H1 (cell line): Measurements from ENCODE around the gene RHO. TPM values are rescaled to one million over a fixed set of nuclear protein-coding genes. Genes with fewer than 3 reads are reported as not detected.

Experiments used
- CTCF ChIA-PET: fragments of 300-600 bp; sonication (Branson Sonifier 250); formaldehyde crosslinking; loops from one replicate; lab custom pipeline; 2021; ENCODE audit not compliant: partially characterized antibody; lab: Charles Lee
- POLR2A ChIA-PET: fragments of 300-600 bp; sonication (Branson Sonifier 250); formaldehyde crosslinking; loops from one replicate; lab custom pipeline; 2021; ENCODE audit warnings: inconsistent platforms; ENCODE audit not compliant: partially characterized antibody; lab: Charles Lee
- DNase-seq, 2 experiments: peaks; one replicate each; pipeline versions ENCODE4 v3.0.0 to v3.0.0-alpha.2; 2010 to 2022; ENCODE audit warnings: low spot score in 2 of 2, low read depth in 1 of 2, mixed read lengths in 1 of 2
- FAIRE-seq: peaks from 2 replicates; lab custom pipeline; 2011; peaks lifted over from hg19 to GRCh38; lab: Jason Lieb, UNC
- H2AFZ ChIP-seq: 2 replicates; pipeline ENCODE4 v1.8.1; 2012; ENCODE audit warnings: low read length, inconsistent platforms
- H2AK5ac ChIP-seq: 2 replicates; pipeline ENCODE4 v1.6.1; 2013; ENCODE audit warnings: low read depth, low read length
- H2BK120ac ChIP-seq: replicated peaks from 2 replicates; pipeline ENCODE3; 2013; ENCODE audit warnings: low read depth, low read length, inconsistent platforms
- H2BK12ac ChIP-seq: 2 replicates; pipeline ENCODE4 v1.6.1; 2013; ENCODE audit warnings: low read depth, low read length
- H2BK15ac ChIP-seq: 2 replicates; pipeline ENCODE4 v1.6.1; 2013; ENCODE audit warnings: low read length
- H2BK20ac ChIP-seq: 2 replicates; pipeline ENCODE4 v1.6.1; 2013; ENCODE audit warnings: low read length
- H2BK5ac ChIP-seq: 2 replicates; pipeline ENCODE4 v1.6.1; 2013; ENCODE audit warnings: low read depth, low read length
- H3K14ac ChIP-seq: 2 replicates; pipeline ENCODE4 v1.6.1; 2013; ENCODE audit warnings: inconsistent platforms; ENCODE audit not compliant: insufficient read length
- H3K18ac ChIP-seq: 2 replicates; pipeline ENCODE4 v1.6.1; 2013; ENCODE audit warnings: low read length; ENCODE audit errors: extremely low read depth
- H3K23ac ChIP-seq: 2 replicates; pipeline ENCODE4 v1.6.1; 2013; ENCODE audit warnings: inconsistent platforms; ENCODE audit not compliant: insufficient read length
- H3K23me2 ChIP-seq: 2 replicates; pipeline ENCODE4 v1.6.1; 2013; ENCODE audit warnings: low read depth, low read length
- H3K27ac ChIP-seq: 2 replicates; pipeline ENCODE4 v1.6.1; 2011; ENCODE audit warnings: low read depth, low read length, inconsistent platforms
- H3K27me3 ChIP-seq, 4 experiments: replicated peaks in 1 of 4; 1 replicate in 1 of 4; 2 replicates in 3 of 4; pipeline versions ENCODE4 v1.6.1 to v1.8.1; 2011 to 2013; ENCODE audit warnings: low read length in 3 of 4, mild to moderate bottlenecking in 3 of 4, inconsistent platforms in 2 of 4, mixed read lengths in 2 of 4, moderate library complexity in 1 of 4; ENCODE audit not compliant: control insufficient read depth in 3 of 4, insufficient read depth in 3 of 4; ENCODE audit errors: extremely low read depth in 1 of 4
- H3K36me3 ChIP-seq, 4 experiments: 2 replicates each; pipeline versions ENCODE4 v1.6.1 to v1.8.1; 2011 to 2013; ENCODE audit warnings: mild to moderate bottlenecking in 4 of 4, low read length in 3 of 4, moderate library complexity in 2 of 4, control low read depth in 1 of 4, inconsistent platforms in 1 of 4; ENCODE audit not compliant: insufficient read depth in 4 of 4, control insufficient read depth in 2 of 4
- H3K4ac ChIP-seq: replicated peaks from 2 replicates; pipeline ENCODE3; 2013; ENCODE audit warnings: low read length, low read depth, mixed read lengths, inconsistent platforms; ENCODE audit not compliant: insufficient read length
- H3K4me1 ChIP-seq, 4 experiments: replicated peaks in 1 of 4; 1 replicate in 1 of 4; 2 replicates in 3 of 4; pipeline versions ENCODE4 v1.6.1 to v1.8.1; 2011 to 2013; ENCODE audit warnings: low read length in 3 of 4, inconsistent platforms in 2 of 4, mixed read lengths in 1 of 4; ENCODE audit not compliant: insufficient read depth in 4 of 4, control insufficient read depth in 3 of 4
- H3K4me2 ChIP-seq, 2 experiments: 2 replicates each; pipeline versions ENCODE4 v1.6.1 to v1.8.1; 2011 to 2013; ENCODE audit warnings: low read depth in 2 of 2, low read length in 2 of 2, control low read depth in 1 of 2, inconsistent platforms in 1 of 2, mild to moderate bottlenecking in 1 of 2; ENCODE audit not compliant: insufficient read depth in 1 of 2
- H3K4me3 ChIP-seq, 4 experiments: fragments of 200-600, 300-600 bp in 1 of 4; sonication (generic), shearing (Covaris generic), sonication (Bioruptor Twin) in 1 of 4; 2 replicates each; pipeline versions ENCODE4 v1.5.1 to v1.8.1; 2011 to 2016; ENCODE audit warnings: low read length in 4 of 4, low read depth in 3 of 4, control low read depth in 2 of 4, inconsistent platforms in 2 of 4, mild to moderate bottlenecking in 2 of 4, mixed read lengths in 1 of 4, moderate library complexity in 1 of 4; ENCODE audit not compliant: insufficient read depth in 2 of 4; ENCODE audit errors: extremely low read depth in 1 of 4
- H3K56ac ChIP-seq: replicated peaks from 2 replicates; pipeline ENCODE3; 2013; ENCODE audit warnings: low read depth, mild to moderate bottlenecking, mixed read lengths, low read length, inconsistent platforms; ENCODE audit not compliant: insufficient read length
- H3K79me1 ChIP-seq: 2 replicates; pipeline ENCODE4 v1.6.1; 2013; ENCODE audit warnings: low read depth, low read length, control low read depth
- H3K79me2 ChIP-seq, 2 experiments: 2 replicates each; pipeline versions ENCODE4 v1.6.1 to v1.8.1; 2012 to 2013; ENCODE audit warnings: low read length in 2 of 2, mild to moderate bottlenecking in 2 of 2, inconsistent platforms in 1 of 2; ENCODE audit not compliant: insufficient read depth in 2 of 2, control insufficient read depth in 1 of 2
- H3K9ac ChIP-seq, 4 experiments: replicated peaks in 1 of 4; 1 replicate in 1 of 4; 2 replicates in 3 of 4; pipeline versions ENCODE4 v1.6.1 to v1.8.1; 2011 to 2013; ENCODE audit warnings: low read depth in 3 of 4, low read length in 3 of 4, control low read depth in 2 of 4, mild to moderate bottlenecking in 2 of 4, moderate library complexity in 2 of 4, inconsistent platforms in 1 of 4; ENCODE audit errors: extremely low read depth in 1 of 4
- H3K9me3 ChIP-seq, 2 experiments: 2 replicates each; pipeline versions ENCODE4 v1.6.1 to v1.8.1; 2012 to 2013; ENCODE audit warnings: mild to moderate bottlenecking in 2 of 2, moderate library complexity in 2 of 2, control low read depth in 1 of 2, inconsistent platforms in 1 of 2, low read depth in 1 of 2, low read length in 1 of 2, mixed read lengths in 1 of 2; ENCODE audit not compliant: insufficient read depth in 2 of 2
- H4K20me1 ChIP-seq, 2 experiments: replicated peaks in 1 of 2; 2 replicates each; pipeline versions ENCODE3 to v1.8.1; 2011 to 2013; ENCODE audit warnings: inconsistent platforms in 2 of 2, low read length in 2 of 2, mild to moderate bottlenecking in 1 of 2; ENCODE audit not compliant: insufficient read depth in 2 of 2, control insufficient read depth in 1 of 2
- H4K5ac ChIP-seq: 2 replicates; pipeline ENCODE4 v1.6.1; 2013; ENCODE audit warnings: low read length, low read depth, mixed read lengths, inconsistent platforms; ENCODE audit not compliant: insufficient read length
- H4K8ac ChIP-seq: 2 replicates; pipeline ENCODE4 v1.8.0; 2013; ENCODE audit warnings: mild to moderate bottlenecking, moderate library complexity, low read length, inconsistent platforms; ENCODE audit not compliant: insufficient read depth; ENCODE audit errors: extremely low read depth
- H4K91ac ChIP-seq: replicated peaks from 2 replicates; pipeline ENCODE3; 2013; ENCODE audit warnings: low read length, mixed read lengths, inconsistent platforms; ENCODE audit not compliant: insufficient read length
- GABPA ChIP-seq: IDR thresholded peaks from 2 replicates; pipeline ENCODE4 v1.6.1; 2011; ENCODE audit warnings: mild to moderate bottlenecking, low read length, moderate library complexity, borderline replicate concordance; ENCODE audit not compliant: insufficient read depth
- POLR2A ChIP-seq, 2 experiments: IDR thresholded peaks; 1 replicate in 1 of 2; 2 replicates in 1 of 2; pipeline ENCODE4 v1.6.1; 2011; ENCODE audit warnings: low read depth in 2 of 2, low read length in 2 of 2, mild to moderate bottlenecking in 2 of 2; ENCODE audit errors: control extremely low read depth in 1 of 2
- SP1 ChIP-seq: IDR thresholded peaks from 2 replicates; pipeline ENCODE4 v1.6.1; 2011; ENCODE audit warnings: low read depth, low read length
- WGBS, 2 experiments: shearing (Covaris generic) in 1 of 2; methylation state at CpG; one replicate each; pipeline versions ENCODE4 v1.1.6 to v1.1.7; 2013 to 2015; ENCODE audit warnings: low lambda C conversion rate in 2 of 2, mixed read lengths in 2 of 2, inconsistent platforms in 1 of 2, low coverage in 1 of 2, missing lambda C conversion rate in 1 of 2; ENCODE audit not compliant: insufficient replicate concordance in 2 of 2, insufficient coverage in 1 of 2, insufficient read length in 1 of 2; ENCODE audit errors: extremely low coverage in 1 of 2, missing lambda C conversion rate in 1 of 2; 5-methylcytosine and 5-hydroxymethylcytosine counted together
- polyA plus RNA-seq, 7 experiments: library from polyadenylated mRNA; depleted of rRNA in 3 of 7; stranded (reverse) in 5 of 7; unstranded in 2 of 7; fragments of >200 nt in 5 of 7; fragments of 200-250 nt in 2 of 7; gene quantifications; 1 replicate in 5 of 7; 2 replicates in 1 of 7; 4 replicates in 1 of 7; pipeline versions ENCODE4 v1.2.1 to v1.2.3, GENCODE V29; 2011 to 2013; ENCODE audit warnings: missing spikeins in 2 of 7, mixed read lengths in 2 of 7
- total RNA-seq: library from RNA; stranded (reverse); fragmentation: NEBNext Ultra II Directional; extraction: Animal tissue kit (Norgen Biotek cat#: 25700); gene quantifications from 2 replicates; pipeline ENCODE4 v1.2.1, GENCODE V29; 2021

RHO gene
- total and polyA plus RNA-seq, 2 of the 8 experiments (the other 6 are each of a cell fraction or from before 2014, with no cell fraction given): not detected

DNA sequence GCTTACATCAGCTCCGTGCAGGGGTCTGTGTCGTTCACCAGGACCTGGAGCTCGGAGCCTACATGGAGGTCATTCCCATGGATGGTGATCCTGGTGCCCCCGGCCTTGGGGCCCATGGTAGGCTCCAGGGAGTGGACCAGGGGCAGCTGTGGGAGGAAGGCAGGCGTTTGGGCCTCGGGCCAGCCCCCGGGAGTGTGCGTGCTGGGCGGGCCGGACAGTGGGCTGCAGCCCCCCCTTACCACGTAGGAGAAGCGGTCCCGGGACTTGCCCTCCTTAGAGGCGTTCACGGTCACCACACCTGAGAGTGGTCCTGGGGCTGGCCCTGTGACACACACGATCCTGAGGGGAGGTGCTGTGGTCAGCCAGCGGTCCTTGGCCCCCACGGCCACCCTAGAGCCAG, 44.2 kb downstream of the RHO start:
- Histone ChIP-seq H3K14ac (no peak overlapping the region), H3K4me3 (no peak overlapping the region), H2AK5ac (no peak overlapping the region), H3K79me1 (no peaks in the 10 kb centered on the region)
- TF ChIP-seq GABPA: no peak
- no peak for TF ChIP-seq SP1
- TF ChIP-seq POLR2A (IDR thresholded peaks at IDR 0.05; ENCODE audit: control extremely low read depth in 1 of 2, low read depth in 2 of 2, low read length in 2 of 2): no peak
- TF ChIP-seq, all 59 proteins: peak for 0
- no peak overlapping the region; a peak in 1 of 7 replicates for H3K9ac ChIP-seq
- no peak overlapping the region for H3K4me2 ChIP-seq
- no peaks in the 10 kb centered on the region for H3K23me2 ChIP-seq
- no peak overlapping the region for H2AFZ ChIP-seq
- H3K56ac ChIP-seq: no peak overlapping the region
- H4K8ac ChIP-seq: no peak overlapping the region
- H4K20me1 ChIP-seq: peaks cover 0 to 2% of the 10 kb centered on the region in 2 experiments
- H2BK12ac ChIP-seq: no peak overlapping the region
- no peak overlapping the region for H4K91ac ChIP-seq
- ChIA-PET CTCF (interaction anchor here (1.0 to 1.2 kb wide), 3 partner anchors 29 to 82 kb away, joined by 3 read pairs; partner anchors contain the start of gene H1-8), POLR2A (no interaction called here)
- 93% methylated on average over 18 of the region's 18 CpGs; no CpG with 5 or more reads in 1 of the 2 experiments for WGBS, 2 experiments
- no peak overlapping the region for H3K4ac ChIP-seq
- H3K79me2 ChIP-seq: no peaks in the 10 kb centered on the region
- no peak overlapping the region for H2BK20ac ChIP-seq
- no peak overlapping the region for H2BK15ac ChIP-seq
- FAIRE-seq: no peak
- H3K27me3 ChIP-seq: no peaks in the 10 kb centered on the region
- no peaks in the 10 kb centered on the region for H3K9me3 ChIP-seq
- peaks cover 0 to 19% (median 2%) of the 10 kb centered on the region in 4 experiments; a peak in 4 of 7 replicates for H3K4me1 ChIP-seq
- no peak overlapping the region for H3K23ac ChIP-seq
- H3K27ac ChIP-seq: no peak overlapping the region
- H2BK5ac ChIP-seq: no peak overlapping the region; the same call in 1 of the 2 replicates
- DNase-seq: no peak
- H3K36me3 ChIP-seq: no peaks in the 10 kb centered on the region
- no peak overlapping the region for H2BK120ac ChIP-seq
- H4K5ac ChIP-seq: no peak overlapping the region
- H3K18ac ChIP-seq: no peak overlapping the region
